ENCODE data around the gene GH1. TPM values are rescaled to one million over a fixed set of nuclear protein-coding genes. Genes with fewer than 3 reads are reported as not detected.
"Not testable (repeated sequence)": the region's sequence is repeated elsewhere in the genome, so short reads cannot be mapped to it uniquely, and the experiment has no call there.

GH1 gene
- total RNA-seq, 2 donors from 2014 or later, result not detected

DNA sequence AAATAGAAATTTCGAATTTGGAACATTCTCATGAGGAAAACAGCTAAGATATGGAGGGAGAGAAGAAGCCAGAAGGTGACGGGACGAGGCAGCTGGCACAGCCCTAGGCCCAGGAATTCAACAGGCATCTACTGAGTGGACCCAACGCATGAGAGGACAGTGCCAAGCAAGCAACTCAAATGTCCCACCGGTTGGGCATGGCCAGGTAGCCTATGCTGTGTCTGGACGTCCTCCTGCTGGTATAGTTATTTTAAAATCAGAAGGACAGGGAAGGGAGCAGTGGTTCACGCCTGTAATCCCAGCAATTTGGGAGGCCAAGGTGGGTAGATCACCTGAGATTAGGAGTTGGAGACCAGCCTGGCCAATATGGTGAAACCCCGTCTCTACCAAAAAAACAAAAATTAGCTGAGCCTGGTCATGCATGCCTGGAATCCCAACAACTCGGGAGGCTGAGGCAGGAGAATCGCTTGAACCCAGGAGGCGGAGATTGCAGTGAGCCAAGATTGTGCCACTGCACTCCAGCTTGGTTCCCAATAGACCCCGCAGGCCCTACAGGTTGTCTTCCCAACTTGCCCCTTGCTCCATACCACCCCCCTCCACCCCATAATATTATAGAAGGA lies 2.0 kb downstream of the GH1 start:
- 91 to 93% methylated on average over 12 of the region's 12 CpGs for WGBS, 2 experiments (ENCODE audit: insufficient coverage in 1 of 2, insufficient read length in 1 of 2)
- H3K4me1 Mint-ChIP-seq, result peaks cover 8% of the 10 kb centered on the region
- DNase-seq, result no peak

DNA sequence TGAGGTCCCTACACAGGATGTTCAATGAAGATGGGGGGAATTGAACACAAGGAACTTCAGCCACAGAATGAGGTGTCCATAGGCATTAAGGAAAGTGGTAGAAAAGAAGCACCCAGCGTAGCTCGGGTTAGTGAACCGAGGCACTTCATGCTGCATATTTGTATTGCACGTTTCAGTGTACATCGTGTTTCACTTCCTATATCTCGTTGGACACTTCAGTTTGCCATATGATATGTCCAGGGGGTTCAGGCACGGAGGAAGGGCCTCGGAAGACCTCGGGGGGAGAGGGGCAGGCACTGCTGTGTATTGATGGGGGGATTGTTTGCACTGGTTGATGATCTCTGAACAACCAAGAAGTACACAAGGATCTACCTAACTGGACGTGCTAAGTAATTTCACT lies 2.9 kb downstream of the GH1 start:
- H3K4me3 ChIP-seq (ENCODE audit: low read length); H3K27ac Mint-ChIP-seq; H3K9ac ChIP-seq (ENCODE audit: extremely low read depth, low read length, poor library complexity, severe bottlenecking); H3K4me1 Mint-ChIP-seq; H3K36me3 ChIP-seq (ENCODE audit: control insufficient read depth, insufficient read depth, low read length); H3K27ac ChIP-seq (ENCODE audit: low read depth, low read length); DNase-seq; H3K4me1 ChIP-seq (ENCODE audit: control insufficient read depth, insufficient read depth, low read length); H3K4me3 Mint-ChIP-seq; H3K9me3 ChIP-seq (ENCODE audit: control insufficient read depth, low read length); H3K9me3 Mint-ChIP-seq; H3K27me3 ChIP-seq (ENCODE audit: control insufficient read depth, insufficient read depth, low read length, poor library complexity, severe bottlenecking); H3K36me3 Mint-ChIP-seq (ENCODE audit: low read depth): not testable (repeated sequence)
- peaks cover 21% of the 10 kb centered on the region for H3K27me3 Mint-ChIP-seq (ENCODE audit: insufficient read depth)
- 92 to 93% methylated on average over 9 to 10 of the region's 10 CpGs for WGBS, 2 experiments (ENCODE audit: insufficient coverage in 1 of 2, insufficient read length in 1 of 2)

More for the DNA sequence above, 2.0 kb downstream of the GH1 start:
- H3K9me3 Mint-ChIP-seq, result no peaks in the 10 kb centered on the region
- H3K9ac ChIP-seq (ENCODE audit: extremely low read depth, low read length, poor library complexity, severe bottlenecking), result no peak overlapping the region
- no peaks in the 10 kb centered on the region for H3K4me1 ChIP-seq (ENCODE audit: control insufficient read depth, insufficient read depth, low read length)
- H3K36me3 Mint-ChIP-seq (ENCODE audit: low read depth), result no peaks in the 10 kb centered on the region
- H3K27me3 ChIP-seq (ENCODE audit: control insufficient read depth, insufficient read depth, low read length, poor library complexity, severe bottlenecking), result no peaks in the 10 kb centered on the region
- H3K27ac ChIP-seq (ENCODE audit: low read depth, low read length), result no peak overlapping the region
- no peak overlapping the region for H3K4me3 Mint-ChIP-seq
- no peak overlapping the region for H3K27ac Mint-ChIP-seq
- no peaks in the 10 kb centered on the region for H3K36me3 ChIP-seq (ENCODE audit: control insufficient read depth, insufficient read depth, low read length)
- no peaks in the 10 kb centered on the region for H3K9me3 ChIP-seq (ENCODE audit: control insufficient read depth, low read length)
- TF ChIP-seq, protein P1, sequence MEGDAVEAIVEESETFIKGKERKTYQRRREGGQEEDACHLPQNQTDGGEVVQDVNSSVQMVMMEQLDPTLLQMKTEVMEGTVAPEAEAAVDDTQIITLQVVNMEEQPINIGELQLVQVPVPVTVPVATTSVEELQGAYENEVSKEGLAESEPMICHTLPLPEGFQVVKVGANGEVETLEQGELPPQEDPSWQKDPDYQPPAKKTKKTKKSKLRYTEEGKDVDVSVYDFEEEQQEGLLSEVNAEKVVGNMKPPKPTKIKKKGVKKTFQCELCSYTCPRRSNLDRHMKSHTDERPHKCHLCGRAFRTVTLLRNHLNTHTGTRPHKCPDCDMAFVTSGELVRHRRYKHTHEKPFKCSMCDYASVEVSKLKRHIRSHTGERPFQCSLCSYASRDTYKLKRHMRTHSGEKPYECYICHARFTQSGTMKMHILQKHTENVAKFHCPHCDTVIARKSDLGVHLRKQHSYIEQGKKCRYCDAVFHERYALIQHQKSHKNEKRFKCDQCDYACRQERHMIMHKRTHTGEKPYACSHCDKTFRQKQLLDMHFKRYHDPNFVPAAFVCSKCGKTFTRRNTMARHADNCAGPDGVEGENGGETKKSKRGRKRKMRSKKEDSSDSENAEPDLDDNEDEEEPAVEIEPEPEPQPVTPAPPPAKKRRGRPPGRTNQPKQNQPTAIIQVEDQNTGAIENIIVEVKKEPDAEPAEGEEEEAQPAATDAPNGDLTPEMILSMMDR (conservative IDR thresholded peaks at IDR 0.05), result no peak
- H3K27me3 Mint-ChIP-seq (ENCODE audit: insufficient read depth), result peaks cover 16% of the 10 kb centered on the region
- no peak overlapping the region for H3K4me3 ChIP-seq (ENCODE audit: low read length)

GRCh38 chr17:63914471-63914870 lies 4.2 kb downstream of the GH1 start:
- no peak for DNase-seq
- no peak overlapping the region for H3K27ac ChIP-seq (ENCODE audit: low read depth, low read length)
- Mint-ChIP-seq H3K27ac (no peak overlapping the region), H3K4me3 (no peak overlapping the region), H3K36me3 (ENCODE audit: low read depth) (no peaks in the 10 kb centered on the region), H3K9me3 (no peaks in the 10 kb centered on the region), H3K27me3 (ENCODE audit: insufficient read depth) (peaks cover 34% of the 10 kb centered on the region), H3K4me1 (peaks cover 10% of the 10 kb centered on the region)
- H3K27me3 ChIP-seq (ENCODE audit: control insufficient read depth, insufficient read depth, low read length, poor library complexity, severe bottlenecking), result no peaks in the 10 kb centered on the region
- no peaks in the 10 kb centered on the region for H3K36me3 ChIP-seq (ENCODE audit: control insufficient read depth, insufficient read depth, low read length)
- no peaks in the 10 kb centered on the region for H3K9me3 ChIP-seq (ENCODE audit: control insufficient read depth, low read length)
- TF ChIP-seq, protein P1 (conservative IDR thresholded peaks at IDR 0.05), result no peak
- no peak overlapping the region for H3K9ac ChIP-seq (ENCODE audit: extremely low read depth, low read length, poor library complexity, severe bottlenecking)
- no peak overlapping the region for H3K4me3 ChIP-seq (ENCODE audit: low read length)
- H3K4me1 ChIP-seq (ENCODE audit: control insufficient read depth, insufficient read depth, low read length), result no peaks in the 10 kb centered on the region
- 92% methylated on average over 7 of the region's 7 CpGs for WGBS, 2 experiments (ENCODE audit: insufficient coverage in 1 of 2, insufficient read length in 1 of 2)

GRCh38 chr17:63911657-63912100 lies 7.0 kb downstream of the GH1 start:
- peaks cover 41% of the 10 kb centered on the region for H3K27me3 Mint-ChIP-seq (ENCODE audit: insufficient read depth)
- TF ChIP-seq, protein P1 (conservative IDR thresholded peaks at IDR 0.05), result peak; percentile 86
- DNase-seq, result peak; percentile 93
- H3K4me1 ChIP-seq (ENCODE audit: control insufficient read depth, insufficient read depth, low read length), result no peaks in the 10 kb centered on the region
- no peak overlapping the region for H3K9ac ChIP-seq (ENCODE audit: extremely low read depth, low read length, poor library complexity, severe bottlenecking)
- H3K27ac ChIP-seq (ENCODE audit: low read depth, low read length), result no peak overlapping the region
- no peaks in the 10 kb centered on the region for H3K36me3 Mint-ChIP-seq (ENCODE audit: low read depth)
- no peak overlapping the region for H3K4me3 ChIP-seq (ENCODE audit: low read length)
- no peak overlapping the region for H3K27ac Mint-ChIP-seq
- H3K9me3 ChIP-seq (ENCODE audit: control insufficient read depth, low read length), result no peaks in the 10 kb centered on the region
- no peaks in the 10 kb centered on the region for H3K27me3 ChIP-seq (ENCODE audit: control insufficient read depth, insufficient read depth, low read length, poor library complexity, severe bottlenecking)
- peaks cover 9% of the 10 kb centered on the region for H3K4me1 Mint-ChIP-seq
- H3K9me3 Mint-ChIP-seq, result no peaks in the 10 kb centered on the region
- no peak overlapping the region for H3K4me3 Mint-ChIP-seq
- WGBS, 2 experiments (ENCODE audit: insufficient coverage in 1 of 2, insufficient read length in 1 of 2), result 57 to 78% methylated on average over 5 to 7 of the region's 8 CpGs
- no peaks in the 10 kb centered on the region for H3K36me3 ChIP-seq (ENCODE audit: control insufficient read depth, insufficient read depth, low read length)

Measured in endodermal cell (in vitro differentiated cells).